ENCODE results near the gene AOC1. TPM values are rescaled to one million over a fixed set of nuclear protein-coding genes. Genes with fewer than 3 reads are reported as not detected.

Gene AOC1
- polyA plus RNA-seq, 1 donor from 2014 or later: not detected

- no peaks in the 10 kb centered on the region for H4K20me1 ChIP-seq (ENCODE audit: insufficient read depth)
- no peaks in the 10 kb centered on the region for H3K36me3 ChIP-seq (ENCODE audit: insufficient read depth, low read length)
- no peak overlapping the region for H2AFZ ChIP-seq (ENCODE audit: low read depth, low read length)
- no peaks in the 10 kb centered on the region for H3K9me2 ChIP-seq (ENCODE audit: insufficient read depth, low read length)
- no peak overlapping the region for H3K9ac ChIP-seq (ENCODE audit: low read length)
- no peak overlapping the region for H3K4me3 ChIP-seq (ENCODE audit: low read length)
- no peak overlapping the region for H3K27ac ChIP-seq (ENCODE audit: low read length)
- no peaks in the 10 kb centered on the region for H3F3A ChIP-seq (ENCODE audit: insufficient read depth, low read length, poor library complexity, severe bottlenecking)
- TF ChIP-seq TAF1 (IDR thresholded peaks at IDR 0.05; ENCODE audit: low read depth) (no peak), SMC3 (conservative IDR thresholded peaks at IDR 0.05; ENCODE audit: poor library complexity) (no peak), POLR2AphosphoS5 (IDR thresholded peaks at IDR 0.05) (no peak), REST (IDR thresholded peaks at IDR 0.05; ENCODE audit: borderline replicate concordance) (no peak), EZH2 (IDR thresholded peaks at IDR 0.05; ENCODE audit: borderline replicate concordance, insufficient read depth, low read length, poor library complexity, severe bottlenecking) (no peak), MXI1 (conservative IDR thresholded peaks at IDR 0.05; ENCODE audit: poor library complexity, severe bottlenecking) (no peak), RAD21 (conservative IDR thresholded peaks at IDR 0.05) (no peak), EP300 (conservative IDR thresholded peaks at IDR 0.05; ENCODE audit: poor library complexity, severe bottlenecking) (no peak), CTCF (IDR thresholded peaks at IDR 0.05; ENCODE audit: poor library complexity, severe bottlenecking) (no peak)
- H3K9me3 ChIP-seq (ENCODE audit: low read length): no peaks in the 10 kb centered on the region
- H3K4me2 ChIP-seq (ENCODE audit: low read length): no peak overlapping the region
- no peaks in the 10 kb centered on the region for H3K27me3 ChIP-seq (ENCODE audit: insufficient read depth, low read depth, low read length)
- H3K79me2 ChIP-seq (replicated peaks; ENCODE audit: insufficient read depth, low read length): no peaks in the 10 kb centered on the region
Observed at GRCh38 chr7:150820148-150820547, 32.2 kb upstream of the AOC1 start.

- H3K9me2 ChIP-seq (ENCODE audit: insufficient read depth, low read length): no peaks in the 10 kb centered on the region
- H3K27ac ChIP-seq (ENCODE audit: low read length): no peak overlapping the region
- H3K4me3 ChIP-seq (ENCODE audit: low read length): no peak overlapping the region
- H2AFZ ChIP-seq (ENCODE audit: low read depth, low read length): no peak overlapping the region
- H3K79me2 ChIP-seq (replicated peaks; ENCODE audit: insufficient read depth, low read length): no peaks in the 10 kb centered on the region
- no peaks in the 10 kb centered on the region for H3K9me3 ChIP-seq (ENCODE audit: low read length)
- H3F3A ChIP-seq (ENCODE audit: insufficient read depth, low read length, poor library complexity, severe bottlenecking): no peaks in the 10 kb centered on the region
- H3K9ac ChIP-seq (ENCODE audit: low read length): no peak overlapping the region
- H4K20me1 ChIP-seq (ENCODE audit: insufficient read depth): no peaks in the 10 kb centered on the region
- no peaks in the 10 kb centered on the region for H3K27me3 ChIP-seq (ENCODE audit: insufficient read depth, low read depth, low read length)
- no peaks in the 10 kb centered on the region for H3K36me3 ChIP-seq (ENCODE audit: insufficient read depth, low read length)
- no peak overlapping the region for H3K4me2 ChIP-seq (ENCODE audit: low read length)
- TF ChIP-seq RAD21 (conservative IDR thresholded peaks at IDR 0.05) (no peak), EP300 (conservative IDR thresholded peaks at IDR 0.05; ENCODE audit: poor library complexity, severe bottlenecking) (no peak), TAF1 (IDR thresholded peaks at IDR 0.05; ENCODE audit: low read depth) (no peak), REST (IDR thresholded peaks at IDR 0.05; ENCODE audit: borderline replicate concordance) (no peak), EZH2 (IDR thresholded peaks at IDR 0.05; ENCODE audit: borderline replicate concordance, insufficient read depth, low read length, poor library complexity, severe bottlenecking) (no peak)
Observed at GRCh38 chr7:150820578-150821198, 31.6 kb upstream of the AOC1 start.
